Activated CD4-positive, alpha-beta T cell treated with anti-CD3 and anti-CD28 coated beads, Interleukin-2, amount 50 U/mL, for 1 hour (primary cell): ENCODE data around the gene TMEM86A.

Experiments
- DNase-seq: peaks from one replicate; pipeline ENCODE4 v3.0.0-alpha.2; 2020

Gene TMEM86A

GRCh38 chr11:18727479-18728236 is 29.1 kb downstream of the TMEM86A start:
- DNase-seq: peak; percentile 51

DNA sequence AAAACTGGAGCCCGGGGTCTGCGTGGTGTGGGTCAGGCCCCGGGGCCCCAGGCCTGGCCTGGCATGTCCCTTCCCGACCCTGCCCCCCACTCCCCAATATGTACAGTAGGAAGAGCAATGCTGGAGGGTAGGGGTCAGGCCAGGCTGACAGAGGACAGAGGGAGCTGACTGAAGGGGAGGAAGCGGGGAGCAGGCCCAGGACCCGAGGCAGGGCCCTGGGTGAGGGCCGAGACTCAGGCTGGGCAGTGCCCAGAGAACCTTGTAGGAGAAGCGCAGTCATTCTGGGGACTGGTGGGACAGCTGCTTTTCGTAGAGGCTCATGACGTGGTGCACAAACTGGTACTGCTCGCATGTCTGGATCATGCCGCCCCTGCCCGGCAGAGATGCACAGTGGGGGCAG is 30.1 kb downstream of the TMEM86A start:
- DNase-seq: no peak

- DNase-seq: no peak
Observed at GRCh38 chr11:18729426-18729825, 30.8 kb downstream of the TMEM86A start.

- DNase-seq: no peak
Observed at GRCh38 chr11:18730020-18730419, 31.4 kb downstream of the TMEM86A start.

GRCh38 chr11:18731441-18731840 is 32.9 kb downstream of the TMEM86A start:
- no peak for DNase-seq

- DNase-seq: peak; percentile 72
Observed at GRCh38 chr11:18731949-18732821, 33.6 kb downstream of the TMEM86A start.

DNA sequence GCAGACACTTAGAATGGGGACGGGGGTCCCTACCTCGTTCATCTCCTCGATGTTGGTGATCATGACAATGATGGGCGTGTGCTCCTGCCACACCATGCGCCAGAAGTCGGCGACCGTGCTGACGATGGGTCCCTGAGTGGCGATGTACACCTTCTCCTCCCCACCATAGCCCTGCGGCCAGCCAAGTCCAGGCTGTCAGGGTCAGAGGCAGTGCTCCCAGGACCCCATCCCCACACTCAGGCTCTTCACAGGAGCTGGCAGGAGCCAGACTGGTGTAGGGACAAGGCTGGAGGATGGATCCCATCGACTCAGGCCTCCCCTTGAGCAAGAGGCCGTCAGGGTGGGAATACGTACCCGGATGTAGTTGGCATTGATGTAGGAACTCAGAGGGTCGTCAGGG is 34.6 kb downstream of the TMEM86A start:
- no peak for DNase-seq

GRCh38 chr11:18736590-18737148 is 38.1 kb downstream of the TMEM86A start:
- no peak for DNase-seq

DNA sequence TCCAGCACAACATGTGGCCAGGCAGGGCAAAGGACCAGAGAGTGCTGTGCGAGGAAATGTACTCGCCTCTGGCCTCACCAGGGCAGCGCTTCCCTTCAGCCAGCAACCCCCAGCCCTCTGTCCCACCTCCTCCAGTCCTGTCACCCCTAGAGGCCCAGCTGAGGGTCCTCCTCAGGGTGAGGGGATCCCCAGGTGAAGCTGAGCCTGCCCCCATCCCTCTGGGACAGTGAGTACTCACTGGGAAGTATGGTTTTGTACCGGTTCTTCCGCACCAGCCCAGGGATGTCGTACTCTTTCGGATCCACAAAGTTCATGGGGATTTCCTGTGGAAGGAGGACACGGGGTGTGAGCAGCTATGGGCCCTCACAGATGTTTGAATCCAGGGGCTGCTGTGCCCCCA is 39.1 kb downstream of the TMEM86A start:
- DNase-seq: no peak

GRCh38 chr11:18739685-18740084 is 41.1 kb downstream of the TMEM86A start:
- no peak for DNase-seq

- no peak for DNase-seq
Observed at GRCh38 chr11:18741783-18742182, 43.2 kb downstream of the TMEM86A start.

DNA sequence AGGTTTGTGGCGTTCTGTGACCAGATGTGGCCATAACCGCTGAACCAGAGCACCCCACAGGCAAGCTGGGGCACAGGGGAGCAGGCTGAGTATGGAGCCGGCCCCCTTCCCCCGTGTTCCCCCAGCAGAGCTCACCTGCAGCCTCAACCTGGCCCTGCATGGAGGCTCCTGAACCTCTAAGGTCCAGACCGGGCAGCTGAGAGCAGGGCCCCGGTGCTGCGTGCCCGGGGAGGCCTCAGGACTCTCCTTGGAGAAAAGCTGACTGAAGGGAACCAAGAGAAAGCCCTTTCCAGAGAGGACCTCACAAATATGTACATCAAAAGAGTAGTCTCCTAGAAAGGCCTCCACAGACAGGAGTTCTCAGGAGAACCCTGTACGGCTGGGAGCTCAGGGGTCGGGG is 44.8 kb downstream of the TMEM86A start:
- DNase-seq: no peak

DNA sequence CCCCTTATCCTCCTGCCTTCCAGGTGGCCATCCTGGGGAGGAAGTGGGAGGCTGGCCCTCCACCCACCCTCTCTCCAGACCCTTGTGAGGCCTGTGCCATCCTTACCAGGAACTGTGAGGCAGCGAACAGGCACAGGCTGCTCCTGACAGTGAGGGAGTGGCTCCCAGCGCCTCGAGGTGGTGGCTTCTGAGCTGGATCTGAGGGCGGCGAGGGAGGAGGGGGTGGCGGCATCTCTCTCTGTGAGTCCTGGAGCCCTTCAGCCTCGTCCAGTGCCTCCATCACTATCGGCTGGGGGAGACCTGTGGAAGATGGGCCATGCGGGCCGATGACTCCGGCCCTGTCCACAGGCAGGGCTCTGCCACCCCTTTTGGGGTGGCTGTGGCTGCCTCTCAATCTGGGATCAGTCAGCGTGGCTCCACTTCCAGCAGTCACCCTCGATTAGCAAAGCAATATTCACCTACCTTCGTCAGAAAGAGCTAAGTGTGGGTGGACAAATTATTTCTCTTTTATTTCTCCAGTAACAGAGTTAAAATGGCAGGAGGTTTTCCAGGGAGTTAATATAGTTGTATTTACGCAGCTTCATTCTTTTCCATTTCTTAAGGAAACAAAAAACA is 45.4 kb downstream of the TMEM86A start:
- DNase-seq: no peak

GRCh38 chr11:18745251-18745650 is 46.7 kb downstream of the TMEM86A start:
- DNase-seq: no peak

- no peak for DNase-seq
Observed at GRCh38 chr11:18748766-18749365, 50.3 kb downstream of the TMEM86A start.

DNA sequence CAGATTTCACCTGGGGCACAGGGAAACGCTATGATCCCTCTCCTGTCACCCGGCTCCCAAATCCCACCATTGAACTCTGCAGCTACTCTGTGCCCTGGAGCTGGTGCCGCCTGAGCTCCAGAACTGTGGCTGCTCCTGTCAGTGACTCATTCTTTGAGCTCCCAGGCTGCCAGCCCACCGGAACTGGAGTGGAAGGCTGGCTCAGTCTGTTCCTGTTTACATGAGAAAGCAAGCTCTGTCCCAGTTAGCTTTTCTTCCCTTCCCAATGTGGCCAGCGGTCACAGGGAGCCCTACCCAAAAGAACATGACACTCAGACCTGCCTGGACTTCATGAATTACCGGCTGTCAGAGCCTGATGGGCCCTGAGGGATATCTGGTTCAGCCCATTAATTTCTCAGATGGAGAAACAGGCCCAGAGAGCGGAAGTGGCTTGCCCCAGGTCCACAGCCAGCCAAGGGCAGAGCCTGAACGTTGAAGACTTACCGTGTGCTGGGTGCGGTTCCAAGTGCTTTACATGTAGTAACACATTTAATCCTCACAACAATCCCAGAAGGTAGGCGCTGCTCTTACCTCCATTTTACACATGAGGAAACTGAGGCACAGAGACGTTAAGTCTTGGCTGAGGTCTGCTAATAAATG is 51.2 kb downstream of the TMEM86A start:
- no peak for DNase-seq

- DNase-seq: no peak
Observed at GRCh38 chr11:18750944-18751343, 52.4 kb downstream of the TMEM86A start.

DNA sequence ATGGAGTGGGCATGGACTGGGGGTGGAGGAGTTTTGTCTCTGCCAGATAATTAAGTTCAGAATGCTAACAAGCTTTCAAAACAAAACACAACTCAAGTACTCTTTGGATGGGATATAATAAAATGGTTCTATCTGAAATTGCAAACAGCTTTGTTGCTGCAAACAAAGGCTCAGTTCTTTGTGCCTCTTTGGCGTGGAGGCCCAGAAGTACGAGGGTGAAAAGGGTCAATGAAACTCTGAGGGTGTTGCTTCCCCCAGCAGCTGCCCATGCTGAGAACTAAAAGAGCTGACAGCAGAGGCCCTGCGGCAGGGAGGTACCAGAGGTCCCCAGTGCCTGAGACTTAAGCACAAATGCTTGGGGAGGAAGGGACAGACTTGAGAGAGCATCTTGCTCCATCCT is 53.9 kb downstream of the TMEM86A start:
- DNase-seq: no peak

GRCh38 chr11:18754308-18754707 is 55.7 kb downstream of the TMEM86A start:
- DNase-seq: no peak
